ENCODE measurements around the gene CHURC1.
A peak's percentile ranks its signal among the peaks of the same experiment; 100 is the strongest.

CHURC1 gene

GRCh38 chr14:64951291-64951690 is 37.0 kb downstream of the CHURC1 start:
- Histone ChIP-seq H3K27ac (no peak overlapping the region), H3K36me3 (ENCODE audit: insufficient read depth) (no peaks in the 10 kb centered on the region), H3K79me2 (ENCODE audit: insufficient read depth, low read depth) (no peaks in the 10 kb centered on the region), H3K9ac (no peak overlapping the region), H3K4me3 (IDR thresholded peaks at IDR 0.05; ENCODE audit: insufficient read depth, low read depth, low read length) (no peak overlapping the region), H2AFZ (ENCODE audit: low read depth) (no peak overlapping the region), H3K4me1 (ENCODE audit: low read depth, poor library complexity, severe bottlenecking) (peaks cover 20% of the 10 kb centered on the region), H3K27me3 (ENCODE audit: insufficient read depth, low read depth) (no peaks in the 10 kb centered on the region), H3K4me2 (no peak overlapping the region), H4K20me1 (ENCODE audit: insufficient read depth) (no peaks in the 10 kb centered on the region)
- no peak for TF ChIP-seq CTCF (conservative IDR thresholded peaks at IDR 0.05; ENCODE audit: low read depth, low read length)

- no peak overlapping the region for H2AFZ ChIP-seq (ENCODE audit: low read depth)
- H3K4me3 ChIP-seq (IDR thresholded peaks at IDR 0.05; ENCODE audit: insufficient read depth, low read depth, low read length): no peak overlapping the region
- no peaks in the 10 kb centered on the region for H3K27me3 ChIP-seq (ENCODE audit: insufficient read depth, low read depth)
- no peak overlapping the region for H3K27ac ChIP-seq
- no peaks in the 10 kb centered on the region for H4K20me1 ChIP-seq (ENCODE audit: insufficient read depth)
- TF ChIP-seq CTCF (conservative IDR thresholded peaks at IDR 0.05; ENCODE audit: low read depth, low read length): no peak
- H3K36me3 ChIP-seq (ENCODE audit: insufficient read depth): no peaks in the 10 kb centered on the region
- no peaks in the 10 kb centered on the region for H3K79me2 ChIP-seq (ENCODE audit: insufficient read depth, low read depth)
- peaks cover 20% of the 10 kb centered on the region for H3K4me1 ChIP-seq (ENCODE audit: low read depth, poor library complexity, severe bottlenecking)
- H3K9ac ChIP-seq: no peak overlapping the region
- no peak overlapping the region for H3K4me2 ChIP-seq
These were observed 37.5 kb downstream of the CHURC1 start for GRCh38 chr14:64951724-64952123.

GRCh38 chr14:64952598-64953309 is 38.5 kb downstream of the CHURC1 start:
- Histone ChIP-seq H4K20me1 (ENCODE audit: insufficient read depth) (no peaks in the 10 kb centered on the region), H3K9ac (no peak overlapping the region), H3K4me2 (peak overlapping the region; percentile 36; the same call in 1 of the 2 replicates), H3K4me1 (ENCODE audit: low read depth, poor library complexity, severe bottlenecking) (peaks cover 20% of the 10 kb centered on the region), H3K79me2 (ENCODE audit: insufficient read depth, low read depth) (no peaks in the 10 kb centered on the region), H3K4me3 (IDR thresholded peaks at IDR 0.05; ENCODE audit: insufficient read depth, low read depth, low read length) (no peak overlapping the region), H3K36me3 (ENCODE audit: insufficient read depth) (no peaks in the 10 kb centered on the region), H3K27me3 (ENCODE audit: insufficient read depth, low read depth) (no peaks in the 10 kb centered on the region), H2AFZ (ENCODE audit: low read depth) (no peak overlapping the region), H3K27ac (peak overlapping the region; percentile 45)
- peak; percentile 34; the same call in 1 of the 2 replicates for TF ChIP-seq CTCF (conservative IDR thresholded peaks at IDR 0.05; ENCODE audit: low read depth, low read length)

- Histone ChIP-seq H3K27ac (peak overlapping the region; percentile 45; the same call in 1 of the 2 replicates), H3K27me3 (ENCODE audit: insufficient read depth, low read depth) (no peaks in the 10 kb centered on the region), H2AFZ (ENCODE audit: low read depth) (no peak overlapping the region), H3K4me3 (IDR thresholded peaks at IDR 0.05; ENCODE audit: insufficient read depth, low read depth, low read length) (no peak overlapping the region), H3K79me2 (ENCODE audit: insufficient read depth, low read depth) (no peaks in the 10 kb centered on the region), H3K4me1 (ENCODE audit: low read depth, poor library complexity, severe bottlenecking) (peaks cover 20% of the 10 kb centered on the region), H3K36me3 (ENCODE audit: insufficient read depth) (no peaks in the 10 kb centered on the region), H4K20me1 (ENCODE audit: insufficient read depth) (no peaks in the 10 kb centered on the region), H3K9ac (no peak overlapping the region), H3K4me2 (peak overlapping the region; percentile 36; the same call in 1 of the 2 replicates)
- TF ChIP-seq CTCF (conservative IDR thresholded peaks at IDR 0.05; ENCODE audit: low read depth, low read length): 0 out of 2 replicates have a peak, but pooled peaks have one; percentile 18
These were observed 39.0 kb downstream of the CHURC1 start for GRCh38 chr14:64953310-64953654.
